ENCODE results near the gene ATP1B1. TPM values are rescaled to one million over a fixed set of nuclear protein-coding genes. Genes with fewer than 3 reads are reported as not detected.
"Not testable (repeated sequence)": the region's sequence is repeated elsewhere in the genome, so short reads cannot be mapped to it uniquely, and the experiment has no call there.

ATP1B1 gene
- total RNA-seq, 1 donor from 2014 or later: 107 TPM

GRCh38 chr1:169143984-169144383 is 37.5 kb downstream of the ATP1B1 start:
- DNase-seq: no peak

- DNase-seq: no peak
These were observed 38.6 kb downstream of the ATP1B1 start for GRCh38 chr1:169144941-169145626.

- no peak for DNase-seq
These were observed 40.2 kb downstream of the ATP1B1 start for GRCh38 chr1:169146576-169147214.

DNA sequence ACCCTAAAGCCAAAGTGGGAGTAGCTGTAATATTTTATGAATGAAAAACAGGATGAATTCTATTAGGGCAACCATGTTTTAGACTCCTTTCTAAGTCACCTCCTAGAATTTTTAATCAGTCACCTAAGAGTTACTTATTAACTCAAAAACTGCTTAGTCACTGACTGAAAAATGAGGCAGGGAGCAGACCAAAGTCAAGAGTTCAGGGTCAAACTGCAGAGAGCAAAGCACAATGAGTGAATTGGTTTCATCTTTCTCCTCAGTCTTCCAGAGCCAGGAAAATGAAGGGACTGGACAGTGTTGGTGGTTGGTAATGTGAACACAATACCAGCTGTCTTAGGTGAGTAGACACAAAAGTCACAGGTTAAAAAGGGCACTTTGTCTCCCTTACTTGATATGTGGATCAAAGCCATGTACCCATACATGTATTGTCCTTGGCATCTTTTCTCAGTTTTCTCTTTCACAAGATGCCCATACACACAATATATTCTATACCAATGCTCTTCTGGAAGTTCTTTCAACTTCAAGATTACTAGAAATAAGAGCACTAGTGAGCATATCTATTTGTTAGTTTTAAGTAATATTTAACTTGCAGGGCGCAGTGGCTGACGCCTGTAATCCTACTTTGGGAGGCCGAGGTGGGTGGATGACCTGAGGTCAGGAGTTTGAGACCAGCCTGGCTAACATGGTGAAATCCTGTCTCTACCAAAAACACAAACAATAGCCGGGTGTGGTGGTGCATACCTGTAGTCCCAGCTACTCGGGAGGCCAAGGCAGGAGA is 42.2 kb downstream of the ATP1B1 start:
- DNase-seq: no peak

DNA sequence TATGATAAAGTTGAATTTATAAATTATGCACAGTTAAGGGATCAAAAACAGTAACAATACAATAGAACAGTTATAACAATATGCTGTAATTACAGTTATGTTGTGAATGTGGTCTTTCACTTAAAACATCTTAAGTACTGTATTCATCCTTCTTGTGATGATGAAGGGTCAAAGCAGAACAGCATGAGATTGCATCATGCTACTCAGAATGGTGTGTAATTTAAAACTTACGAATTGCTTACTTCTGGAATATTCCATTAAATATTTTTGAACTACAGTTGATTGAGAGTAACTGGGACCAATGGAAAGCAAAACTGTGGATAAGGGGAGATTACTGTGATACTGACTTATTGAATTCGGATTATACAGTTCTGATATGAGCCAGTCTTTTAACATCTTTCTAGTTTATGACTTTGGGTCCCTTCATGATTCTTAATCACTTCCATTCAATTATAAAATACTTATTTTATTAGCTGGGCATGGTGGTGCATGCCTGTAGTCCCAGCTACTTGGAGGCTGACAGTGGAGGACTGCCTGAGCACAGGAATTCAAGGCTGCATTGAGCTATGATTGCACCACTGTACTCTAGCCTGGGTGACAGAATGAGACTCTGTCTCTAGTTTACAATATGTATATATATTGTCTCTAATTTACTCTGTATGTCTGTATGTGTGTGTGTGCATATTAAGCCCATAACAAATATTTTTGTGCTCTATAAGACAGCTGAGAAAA is 43.2 kb downstream of the ATP1B1 start:
- DNase-seq: no peak

DNA sequence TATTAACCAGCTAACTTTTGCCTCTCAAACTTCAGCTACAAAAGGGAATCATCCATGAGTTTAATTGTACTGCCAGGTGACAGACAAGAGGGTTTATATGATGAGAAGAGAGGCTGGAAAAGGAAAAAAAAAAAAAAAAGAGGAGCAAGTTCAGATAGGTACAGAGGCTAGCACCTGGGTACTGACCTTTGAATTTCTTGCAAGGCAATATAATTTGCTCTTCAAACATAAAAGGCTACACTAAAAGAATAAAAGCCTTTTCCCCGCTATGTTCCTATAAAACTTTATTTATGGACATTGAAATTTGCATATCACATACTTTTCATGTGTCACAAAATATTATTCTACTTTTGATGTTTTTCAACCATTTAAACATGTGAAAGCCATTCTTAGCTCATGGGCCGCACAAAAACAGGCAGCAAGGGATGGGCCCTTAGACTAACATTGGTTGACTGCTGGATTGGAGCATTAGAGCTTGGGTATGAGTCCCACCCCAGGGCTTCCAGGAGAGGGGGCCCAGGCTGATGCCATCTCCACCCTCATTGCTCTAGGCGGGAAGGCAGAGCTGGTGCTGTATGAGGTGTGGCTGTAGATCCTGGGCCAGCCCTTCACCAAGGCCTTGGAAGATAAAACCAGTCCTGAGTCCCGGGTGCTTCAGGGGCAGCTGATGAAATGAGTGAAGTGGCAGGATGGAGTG is 44.3 kb downstream of the ATP1B1 start:
- no peak for DNase-seq

GRCh38 chr1:169151338-169151837 is 44.9 kb downstream of the ATP1B1 start:
- DNase-seq: no peak

DNA sequence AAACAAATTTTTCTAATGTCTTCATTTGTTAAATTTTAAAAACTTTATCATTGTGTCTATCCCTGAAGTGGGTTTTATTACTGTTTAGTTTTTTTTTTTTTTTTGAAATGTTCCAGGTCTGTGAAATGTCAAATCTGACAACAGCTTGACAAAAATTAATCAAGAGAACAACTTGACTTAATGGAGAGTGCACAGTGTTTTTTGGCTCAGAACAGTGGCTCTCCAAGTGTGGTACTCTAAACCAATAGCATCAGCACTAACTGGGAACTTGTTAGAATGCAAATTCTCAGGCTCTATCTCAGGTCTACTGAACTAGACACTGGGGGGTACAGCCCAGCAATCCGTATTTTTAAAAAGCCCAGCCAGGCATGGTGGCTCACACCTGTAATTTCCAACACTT is 49.2 kb downstream of the ATP1B1 start:
- DNase-seq: no peak

- DNase-seq: no peak
These were observed 50.1 kb downstream of the ATP1B1 start for GRCh38 chr1:169156580-169156979.

GRCh38 chr1:169160845-169161495 is 54.5 kb downstream of the ATP1B1 start:
- DNase-seq: no peak

DNA sequence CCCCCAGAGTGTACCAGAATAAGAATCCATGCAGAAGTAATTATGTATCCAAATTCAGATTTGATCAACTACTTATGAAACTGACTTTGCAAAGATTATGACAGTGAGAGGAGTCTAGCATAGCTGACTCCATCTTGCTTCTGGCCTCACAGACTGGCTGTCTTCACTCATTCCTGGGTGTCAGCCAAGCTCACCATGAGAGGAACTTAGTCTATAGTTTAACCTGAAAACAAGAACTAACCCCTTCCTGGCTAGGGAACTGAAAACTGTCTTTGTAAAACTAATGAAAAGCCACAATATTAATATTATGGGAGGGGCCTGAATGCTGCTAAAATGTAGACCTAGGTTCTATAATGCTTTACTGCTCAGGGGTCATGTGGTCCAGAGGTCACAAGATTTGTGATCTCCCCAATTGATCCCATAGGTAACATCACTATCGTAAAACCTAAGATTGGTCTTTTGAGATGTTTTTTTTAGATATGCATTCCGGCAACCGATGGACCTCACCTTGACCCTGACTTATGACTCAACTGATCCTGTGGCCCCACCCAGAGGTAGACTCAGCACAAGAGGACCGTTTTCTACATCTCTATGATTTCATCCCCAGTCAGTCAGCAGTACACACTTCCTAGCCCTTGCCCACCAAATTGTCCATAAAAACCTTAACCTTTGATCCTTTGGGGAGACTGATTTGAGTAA is 55.2 kb downstream of the ATP1B1 start:
- no peak for DNase-seq

- DNase-seq: no peak
These were observed 56.6 kb downstream of the ATP1B1 start for GRCh38 chr1:169163059-169163458.

- DNase-seq: no peak
These were observed 69.0 kb downstream of the ATP1B1 start for GRCh38 chr1:169175461-169175860.

- not testable (repeated sequence) for DNase-seq
These were observed 72.9 kb downstream of the ATP1B1 start for GRCh38 chr1:169179431-169179830.

DNA sequence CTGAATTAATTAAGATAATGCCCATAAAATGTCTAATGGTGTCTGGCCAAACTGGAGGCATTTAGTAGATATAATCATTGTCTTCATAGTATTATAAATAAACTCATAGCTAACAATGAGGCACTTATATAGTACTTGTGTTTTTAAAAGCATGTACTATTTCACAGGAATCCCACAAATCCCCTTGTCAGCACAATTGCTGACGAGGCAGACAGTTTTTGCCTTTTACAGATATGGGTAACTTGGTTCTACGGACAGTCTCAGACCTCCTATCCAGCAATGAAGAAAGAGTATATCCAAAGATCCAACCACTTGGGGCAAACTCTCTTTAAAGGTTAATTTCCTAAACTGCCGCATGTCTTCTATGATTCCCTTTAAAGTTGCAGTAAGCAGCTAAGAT is 73.7 kb downstream of the ATP1B1 start:
- DNase-seq: no peak

Small RNA genes lying within 50 kb of the gene (small RNA-seq; reads per million reads assigned to genes)
- gene RNA5SP66 (ENCODE audit: low replicate concordance): not detected

Data from tongue (tissue), 3 donors.